ENCODE measurements around the gene ELP2. TPM values are rescaled to one million over a fixed set of nuclear protein-coding genes. Genes with fewer than 3 reads are reported as not detected.

The ELP2 gene
- total RNA-seq, 1 donor from 2014 or later: 171 TPM

DNA sequence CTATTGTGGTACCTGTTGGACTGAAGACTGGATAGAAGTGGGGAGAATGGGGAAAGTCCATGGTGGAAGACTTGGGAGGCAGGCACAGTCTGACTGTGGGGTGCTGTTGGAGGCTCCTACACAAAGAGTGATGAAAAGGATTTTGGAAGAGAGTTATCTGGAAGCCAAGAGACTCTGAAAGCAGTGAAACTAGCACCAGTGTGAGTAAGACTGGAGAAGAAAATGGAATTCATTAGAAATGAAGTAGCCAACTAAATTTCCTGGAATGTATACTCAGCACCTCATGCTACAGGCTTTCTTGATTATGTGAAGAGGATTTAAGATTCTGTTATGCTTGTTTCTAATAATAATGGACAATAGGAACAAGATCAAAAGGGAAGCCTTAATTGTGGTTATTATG lies 27.7 kb downstream of the ELP2 start:
- TF ChIP-seq EZH2 (IDR thresholded peaks at IDR 0.05): no peak
- no peak for TF ChIP-seq CTCF (IDR thresholded peaks at IDR 0.05)
- no peak for TF ChIP-seq EZH2phosphoT487 (IDR thresholded peaks at IDR 0.05)
- H3K4me1 ChIP-seq: no peaks in the 10 kb centered on the region
- no peak overlapping the region for H3K4me2 ChIP-seq
- no peak overlapping the region for H3K27ac ChIP-seq
- no peaks in the 10 kb centered on the region for H3K9me3 ChIP-seq (ENCODE audit: low read depth)
- peaks cover 9% of the 10 kb centered on the region for H3K36me3 ChIP-seq
- Mint-ChIP-seq H3K4me3 (no peak overlapping the region), H3K36me3 (peaks cover 37% of the 10 kb centered on the region), H3K27me3 (ENCODE audit: insufficient read depth, low read depth) (no peaks in the 10 kb centered on the region), H3K9me3 (no peaks in the 10 kb centered on the region), H3K4me1 (no peaks in the 10 kb centered on the region), H3K27ac (no peak overlapping the region)
- no peak for DNase-seq (ENCODE audit: low spot score)
- H3K4me3 ChIP-seq: no peak overlapping the region
- H2AFZ ChIP-seq (replicated peaks): no peak overlapping the region
- no peaks in the 10 kb centered on the region for H3K79me2 ChIP-seq (ENCODE audit: low read depth)
- H3F3A ChIP-seq (ENCODE audit: low read depth): no peaks in the 10 kb centered on the region
- no peaks in the 10 kb centered on the region for H4K20me1 ChIP-seq (ENCODE audit: low read depth)
- H3K9ac ChIP-seq: no peak overlapping the region
- H3K27me3 ChIP-seq: no peaks in the 10 kb centered on the region

DNA sequence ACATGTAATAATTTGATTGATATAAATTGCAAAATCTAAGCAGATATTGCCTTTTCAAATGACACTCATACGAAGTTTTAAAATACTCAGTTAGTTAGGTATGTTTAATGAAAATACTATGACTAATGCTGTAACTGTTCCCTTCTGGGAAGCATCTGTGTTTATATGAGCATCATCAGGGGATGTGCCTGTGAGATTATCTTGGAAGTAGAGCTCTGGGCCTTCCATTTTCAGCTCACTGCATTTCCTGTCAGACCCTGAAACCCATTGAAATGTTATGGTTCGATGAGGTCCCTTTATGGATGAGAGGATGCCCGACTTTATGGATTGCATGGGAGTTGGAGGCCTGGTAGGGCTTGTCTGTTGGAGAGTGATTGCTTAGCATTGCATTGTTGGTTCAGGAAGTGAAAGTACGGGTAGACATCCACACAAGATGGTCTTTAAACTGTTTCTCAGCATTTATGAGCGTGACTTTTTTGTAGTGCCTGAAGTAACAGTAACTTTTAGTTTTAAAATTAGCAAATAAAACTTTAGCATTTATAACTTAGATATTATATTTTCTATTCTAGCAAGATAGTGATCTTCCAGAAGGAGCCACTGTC lies 28.7 kb downstream of the ELP2 start:
- Histone ChIP-seq H4K20me1 (ENCODE audit: low read depth) (no peaks in the 10 kb centered on the region), H2AFZ (replicated peaks) (no peak overlapping the region), H3K27me3 (no peaks in the 10 kb centered on the region), H3K27ac (no peak overlapping the region), H3F3A (ENCODE audit: low read depth) (no peaks in the 10 kb centered on the region), H3K36me3 (peaks cover 11% of the 10 kb centered on the region), H3K4me2 (no peak overlapping the region), H3K4me3 (no peak overlapping the region), H3K79me2 (ENCODE audit: low read depth) (no peaks in the 10 kb centered on the region), H3K4me1 (no peaks in the 10 kb centered on the region), H3K9ac (no peak overlapping the region), H3K9me3 (ENCODE audit: low read depth) (no peaks in the 10 kb centered on the region)
- no peaks in the 10 kb centered on the region for H3K4me1 Mint-ChIP-seq
- H3K27me3 Mint-ChIP-seq (ENCODE audit: insufficient read depth, low read depth): no peaks in the 10 kb centered on the region
- no peak for DNase-seq (ENCODE audit: low spot score)
- H3K4me3 Mint-ChIP-seq: no peak overlapping the region
- TF ChIP-seq CTCF (IDR thresholded peaks at IDR 0.05) (no peak), EZH2 (IDR thresholded peaks at IDR 0.05) (no peak), EZH2phosphoT487 (IDR thresholded peaks at IDR 0.05) (no peak)
- H3K27ac Mint-ChIP-seq: no peak overlapping the region
- H3K9me3 Mint-ChIP-seq: no peaks in the 10 kb centered on the region
- H3K36me3 Mint-ChIP-seq: peaks cover 30% of the 10 kb centered on the region

DNA sequence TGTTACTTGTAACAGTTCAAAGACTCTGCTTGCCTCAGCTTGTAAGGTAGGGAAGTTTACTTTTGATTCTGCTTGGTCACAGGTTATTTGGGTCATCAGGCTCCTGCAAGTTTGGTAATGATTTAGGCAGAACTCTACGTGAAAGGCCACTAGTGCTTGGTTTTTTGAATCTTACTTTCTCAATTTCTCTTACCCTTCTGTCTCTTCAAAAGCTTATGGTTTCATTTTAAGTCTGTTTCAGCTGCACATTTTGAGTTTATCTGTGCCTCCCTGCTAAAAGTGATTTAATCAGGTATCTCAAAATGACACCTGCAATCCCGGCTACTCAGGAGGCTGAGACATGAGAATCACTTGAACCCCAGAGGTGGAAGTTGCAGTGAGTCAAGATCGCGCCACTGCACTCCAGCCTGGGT lies 31.3 kb downstream of the ELP2 start:
- no peaks in the 10 kb centered on the region for H3K79me2 ChIP-seq (ENCODE audit: low read depth)
- Mint-ChIP-seq H3K27me3 (ENCODE audit: insufficient read depth, low read depth) (no peaks in the 10 kb centered on the region), H3K27ac (no peak overlapping the region), H3K4me3 (no peak overlapping the region), H3K9me3 (no peaks in the 10 kb centered on the region), H3K36me3 (peaks cover 33% of the 10 kb centered on the region), H3K4me1 (no peaks in the 10 kb centered on the region)
- H3K27me3 ChIP-seq: no peaks in the 10 kb centered on the region
- no peak overlapping the region for H3K9ac ChIP-seq
- no peak overlapping the region for H2AFZ ChIP-seq (replicated peaks)
- TF ChIP-seq EZH2phosphoT487 (IDR thresholded peaks at IDR 0.05): no peak
- TF ChIP-seq CTCF (IDR thresholded peaks at IDR 0.05): no peak
- no peak for TF ChIP-seq EZH2 (IDR thresholded peaks at IDR 0.05)
- H3K9me3 ChIP-seq (ENCODE audit: low read depth): no peaks in the 10 kb centered on the region
- H3K4me2 ChIP-seq: no peak overlapping the region
- H3K4me1 ChIP-seq: no peaks in the 10 kb centered on the region
- H4K20me1 ChIP-seq (ENCODE audit: low read depth): no peaks in the 10 kb centered on the region
- no peak for DNase-seq (ENCODE audit: low spot score)
- H3K36me3 ChIP-seq: peaks cover 3% of the 10 kb centered on the region
- no peaks in the 10 kb centered on the region for H3F3A ChIP-seq (ENCODE audit: low read depth)
- no peak overlapping the region for H3K4me3 ChIP-seq
- H3K27ac ChIP-seq: no peak overlapping the region

Data from neural progenitor cell (in vitro differentiated cells).